Naive B cell (primary cell): ENCODE data around the gene RPRD2. TPM values are rescaled to one million over a fixed set of nuclear protein-coding genes. Genes with fewer than 3 reads are reported as not detected.

Experiments used
- ATAC-seq, 2 donors: fragments of 150-1000 bp; cut with Tn5 transposase; 2 replicates each; pipeline ENCODE4 v1.10.0; 2021; ENCODE audit warnings: low read depth in 2 of 2, mild to moderate bottlenecking in 2 of 2, moderate library complexity in 2 of 2
- DNase-seq: peaks from one replicate; pipeline ENCODE4 v3.0.0; 2022
- H3K27ac Mint-ChIP-seq, 6 donors: one replicate each; pipeline ENCODE4 v1.8.0; 2020 to 2022; ENCODE audit warnings: mild to moderate bottlenecking in 6 of 6, mixed read lengths in 6 of 6, moderate library complexity in 5 of 6, inconsistent platforms in 2 of 6
- H3K27me3 Mint-ChIP-seq, 3 donors: one replicate each; pipeline ENCODE4 v1.8.0; 2021 to 2022; ENCODE audit warnings: mixed read lengths in 3 of 3, mild to moderate bottlenecking in 1 of 3
- H3K36me3 Mint-ChIP-seq, 2 donors: one replicate each; pipeline ENCODE4 v1.8.0; 2020 to 2022; ENCODE audit warnings: mixed read lengths in 2 of 2, inconsistent platforms in 1 of 2, mild to moderate bottlenecking in 1 of 2
- H3K4me1 Mint-ChIP-seq, 3 donors: one replicate each; pipeline ENCODE4 v1.8.0; 2020 to 2022; ENCODE audit warnings: mixed read lengths in 3 of 3, inconsistent platforms in 1 of 3, mild to moderate bottlenecking in 1 of 3, moderate library complexity in 1 of 3
- H3K4me3 Mint-ChIP-seq, 8 donors: one replicate each; pipeline ENCODE4 v1.8.0; 2020 to 2022; ENCODE audit warnings: mild to moderate bottlenecking in 8 of 8, mixed read lengths in 8 of 8, moderate library complexity in 8 of 8, inconsistent platforms in 2 of 8
- H3K9me3 Mint-ChIP-seq, 7 donors: one replicate each; pipeline ENCODE4 v1.8.0; 2020 to 2022; ENCODE audit warnings: mixed read lengths in 7 of 7, mild to moderate bottlenecking in 5 of 7, inconsistent platforms in 2 of 7, moderate library complexity in 1 of 7
- polyA plus RNA-seq, 6 donors: library from polyadenylated mRNA; unstranded; fragments of 300-500 nt; fragmentation: Illumina TruSeq; gene quantifications; one replicate each; pipeline ENCODE4 v1.2.3, GENCODE V29; 2021; ENCODE audit warnings: low read depth in 6 of 6

RPRD2 gene
- polyA plus RNA-seq, 6 donors from 2014 or later: 2.6 to 49.9 (median 28.6) TPM

DNA sequence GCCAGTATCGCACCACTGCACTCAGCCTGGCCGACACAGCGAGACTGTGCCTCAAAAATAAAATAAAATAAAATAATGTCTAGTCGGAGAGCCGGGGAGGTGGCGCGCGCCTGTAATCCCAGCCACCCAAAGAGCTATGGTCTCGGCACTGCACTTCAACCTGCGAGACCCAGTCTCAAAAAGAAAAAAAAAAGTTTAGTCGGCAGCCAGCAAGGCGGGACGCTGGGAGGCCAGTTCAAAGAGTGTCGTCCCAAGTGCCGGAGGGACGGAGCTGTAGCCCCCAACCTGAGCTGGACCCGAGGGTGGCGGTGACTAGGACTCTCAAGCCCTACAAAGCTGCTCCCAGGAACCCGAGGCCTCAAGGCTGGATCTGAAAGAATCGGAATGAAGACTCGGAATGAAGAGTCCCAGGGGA is 151.0 kb downstream of the RPRD2 start:
- H3K27ac Mint-ChIP-seq: peak overlapping the region in 5 of 6 donors; percentile 60 to 95 (median 94)
- DNase-seq (no peak), ATAC-seq (no peak)
- H3K27me3 Mint-ChIP-seq: no peaks in the 10 kb centered on the region
- peaks cover 28 to 41% (median 36%) of the 10 kb centered on the region in 3 donors for H3K4me1 Mint-ChIP-seq
- peak overlapping the region; percentile 84 to 96 (median 94) for H3K4me3 Mint-ChIP-seq
- H3K9me3 Mint-ChIP-seq: no peaks in the 10 kb centered on the region
- H3K36me3 Mint-ChIP-seq: no peaks in the 10 kb centered on the region

DNA sequence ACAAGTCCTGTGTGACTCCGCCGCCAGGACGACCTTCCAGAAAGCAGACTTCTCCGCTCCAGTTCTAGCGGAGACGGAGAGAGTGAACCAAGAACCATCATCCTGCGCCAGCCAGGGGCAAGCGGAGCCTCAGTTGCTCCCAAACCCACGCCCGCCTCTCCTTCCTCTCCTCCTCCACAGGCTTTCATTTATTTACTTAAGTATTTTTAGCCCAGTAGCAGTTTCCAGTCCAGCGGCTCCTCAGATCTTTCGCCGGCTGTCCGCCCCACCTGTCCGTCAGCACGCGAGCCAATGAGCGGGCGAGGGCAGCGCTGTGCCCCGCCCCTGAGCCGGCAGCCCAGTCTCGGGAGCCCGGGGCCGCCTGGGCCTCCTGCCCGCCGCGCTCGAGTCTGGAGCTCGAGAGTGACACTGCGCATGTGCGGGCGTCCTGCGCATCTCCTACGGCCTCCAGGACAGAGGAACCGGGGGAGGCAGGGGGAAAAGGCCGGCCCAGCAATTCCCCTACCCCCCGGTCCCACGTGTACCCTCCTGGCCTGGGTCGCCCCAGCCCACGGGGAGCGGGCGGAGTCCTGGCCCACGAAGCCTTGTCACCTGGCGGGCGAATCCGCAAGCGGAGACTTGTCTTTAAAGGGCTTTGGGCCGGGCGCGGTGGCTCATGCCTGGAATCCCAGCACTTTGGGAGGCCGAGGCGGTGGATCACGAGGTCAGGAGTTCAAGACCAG is 151.5 kb downstream of the RPRD2 start, which contains the start of gene FALEC:
Gene FALEC (plus strand): TSS at position 425 of the 722 bp plus-strand sequence.
- Mint-ChIP-seq H3K4me3 (peak within 1 kb of the TSS; percentile 84 to 96 (median 94)), H3K9me3 (no peaks in the 10 kb centered on the region), H3K36me3 (no peaks in the 10 kb centered on the region), H3K27me3 (no peaks in the 10 kb centered on the region), H3K4me1 (peaks cover 28 to 36% (median 30%) of the 10 kb centered on the region in 3 donors), H3K27ac (peak within 1 kb of the TSS; percentile 76 to 97 (median 93))
- ATAC-seq (peak; percentile 86 to 88), DNase-seq (peak; percentile 92)

DNA sequence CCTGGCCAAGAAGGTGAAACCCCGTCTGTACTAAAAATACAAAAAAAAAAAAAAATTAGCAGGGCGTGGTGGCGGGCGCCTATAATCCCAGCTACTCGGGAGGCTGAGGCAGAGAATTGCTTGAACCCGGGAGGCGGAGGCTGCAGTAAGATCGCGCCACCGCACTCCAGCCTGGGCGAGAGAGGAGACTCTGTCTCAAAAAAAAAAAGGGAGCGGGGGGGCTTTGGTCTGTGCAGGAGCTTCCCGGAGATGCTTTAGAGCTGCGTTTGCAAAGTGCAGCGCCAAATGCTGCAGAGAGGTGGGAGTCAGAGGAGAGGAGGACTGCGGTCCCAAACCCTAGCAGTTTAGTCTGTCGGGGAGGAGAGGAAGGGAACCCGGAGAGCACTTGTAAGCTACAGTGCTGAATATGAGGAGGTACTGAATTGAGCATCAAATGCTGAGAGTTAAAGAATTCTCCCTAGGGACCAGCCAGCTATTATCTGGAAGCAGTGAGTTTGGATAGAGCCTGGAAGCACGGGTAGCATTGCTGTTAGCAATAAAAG is 152.2 kb downstream of the RPRD2 start:
- peak overlapping the region; percentile 84 to 96 (median 94) for H3K4me3 Mint-ChIP-seq
- H3K27me3 Mint-ChIP-seq: no peaks in the 10 kb centered on the region
- peaks cover 27 to 32% (median 28%) of the 10 kb centered on the region in 3 donors for H3K4me1 Mint-ChIP-seq
- no peak for DNase-seq
- ATAC-seq: no peak
- no peaks in the 10 kb centered on the region for H3K36me3 Mint-ChIP-seq
- no peaks in the 10 kb centered on the region for H3K9me3 Mint-ChIP-seq
- peak overlapping the region; percentile 76 to 95 (median 89) for H3K27ac Mint-ChIP-seq

DNA sequence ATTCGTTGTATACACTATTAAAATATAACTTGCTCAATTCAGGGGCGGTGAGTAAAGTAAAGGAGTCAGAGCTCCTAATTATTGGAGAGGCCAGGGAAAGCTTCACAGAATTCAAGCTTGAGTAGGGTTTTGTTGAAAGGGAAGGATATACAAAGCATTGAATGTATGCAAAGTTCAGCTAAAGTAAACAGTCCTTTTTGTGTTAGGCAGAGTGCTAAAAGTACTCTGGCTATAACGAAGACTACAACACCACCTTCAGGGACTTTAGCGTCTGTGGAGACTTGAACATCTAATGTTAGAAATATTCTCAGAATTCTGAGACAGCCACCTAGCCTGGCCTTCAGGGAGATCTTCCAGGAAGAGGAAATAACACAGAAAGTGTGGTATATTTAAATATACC is 152.7 kb downstream of the RPRD2 start:
- Mint-ChIP-seq H3K4me3 (peak overlapping the region; percentile 84 to 96 (median 94)), H3K27me3 (no peaks in the 10 kb centered on the region), H3K9me3 (no peaks in the 10 kb centered on the region), H3K27ac (peak overlapping the region; percentile 76 to 98 (median 96)), H3K36me3 (no peaks in the 10 kb centered on the region), H3K4me1 (peaks cover 27 to 32% (median 28%) of the 10 kb centered on the region in 3 donors)
- DNase-seq: no peak
- ATAC-seq: peak; percentile 4 to 14

DNA sequence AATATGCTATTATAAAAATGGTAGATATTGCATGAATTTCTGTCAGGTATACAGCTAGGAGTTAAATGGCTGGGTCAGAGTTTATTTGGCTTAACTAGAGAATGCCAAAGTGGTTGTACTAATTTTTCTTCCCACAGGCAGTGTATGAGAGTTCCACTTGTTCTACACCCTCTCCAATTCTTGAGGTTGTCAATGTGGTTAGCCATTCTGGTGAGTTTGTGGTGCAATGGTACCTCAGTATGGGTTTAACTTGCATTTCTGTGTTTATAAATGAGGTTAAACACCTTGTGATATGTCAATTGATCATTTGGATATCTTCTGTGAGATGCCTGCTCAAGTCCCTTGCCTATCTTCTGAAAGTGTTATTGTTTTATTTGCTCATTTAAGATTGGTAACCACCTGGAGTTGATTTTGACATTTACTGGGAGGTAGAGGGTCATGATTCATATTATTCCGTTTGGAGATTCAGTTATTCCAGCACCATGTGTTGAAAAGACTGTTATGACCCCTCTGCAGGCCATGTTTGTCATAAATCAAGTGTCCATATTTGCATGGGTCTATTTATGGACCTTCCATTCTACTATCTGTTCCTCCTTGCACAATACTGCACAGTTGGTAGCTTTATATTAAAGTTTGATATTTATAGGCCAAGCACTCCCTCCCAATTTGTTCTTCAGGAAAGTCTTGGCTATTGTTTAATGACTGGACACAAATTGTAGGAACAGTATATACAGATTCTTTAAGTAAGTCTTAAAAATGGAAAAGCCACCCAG is 157.4 kb downstream of the RPRD2 start:
- Mint-ChIP-seq H3K4me1 (peaks cover 12 to 15% (median 15%) of the 10 kb centered on the region in 3 donors), H3K4me3 (no peak overlapping the region), H3K9me3 (no peaks in the 10 kb centered on the region), H3K36me3 (no peaks in the 10 kb centered on the region), H3K27me3 (no peaks in the 10 kb centered on the region), H3K27ac (peak overlapping the region in 1 of 6 donors; percentile 39)
- no peak for ATAC-seq
- DNase-seq: no peak

DNA sequence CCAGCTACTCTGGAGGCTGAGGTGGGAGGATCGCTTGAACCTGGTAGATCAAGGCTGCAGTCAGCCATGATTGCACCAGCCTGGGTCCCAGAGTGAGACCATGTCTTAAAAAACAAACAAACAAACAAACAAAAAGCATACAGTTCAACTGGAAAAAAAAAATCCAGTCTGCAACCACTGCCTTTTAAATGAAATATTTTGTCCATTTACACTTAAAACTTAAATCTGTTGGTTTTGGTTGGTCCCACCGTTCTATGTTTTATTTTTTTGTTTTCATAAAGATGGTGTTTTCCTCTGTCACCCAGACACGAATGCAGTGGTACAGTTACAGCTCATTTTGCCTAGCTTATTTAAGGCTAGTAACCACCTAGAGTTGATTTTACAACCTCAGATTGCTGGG is 161.4 kb downstream of the RPRD2 start:
- no peak for ATAC-seq
- no peak for DNase-seq
- Mint-ChIP-seq H3K9me3 (no peaks in the 10 kb centered on the region), H3K4me3 (no peak overlapping the region), H3K36me3 (no peaks in the 10 kb centered on the region), H3K4me1 (no peaks in the 10 kb centered on the region), H3K27ac (no peak overlapping the region), H3K27me3 (no peaks in the 10 kb centered on the region)

Other genes starting within 250 kb of the RPRD2 start
- gene PLEKHO1, start 214.2 kb upstream of the RPRD2 start, polyA plus RNA-seq: 10 to 100 TPM; 64.9 to 97.5 (median 84.0) TPM
- 10 to 100 TPM; 44.7 to 67.8 (median 49.8) TPM for gene ANP32E, start 128.0 kb upstream of the RPRD2 start, polyA plus RNA-seq
- gene CA14, start 106.4 kb upstream of the RPRD2 start, polyA plus RNA-seq: 1 to 10 TPM in 3 of 6 donors, under 1 TPM in 3; 0.76 to 1.8 (median 1.0) TPM
- 100 to 1,000 TPM in 2 of 6 donors, 10 to 100 TPM in 4; 81.7 to 106 (median 91.3) TPM for gene APH1A, start 95.1 kb upstream of the RPRD2 start, polyA plus RNA-seq
- 1 to 10 TPM; 1.0 to 3.8 (median 2.0) TPM for gene C1orf54, start 91.4 kb upstream of the RPRD2 start, polyA plus RNA-seq
- gene CIART, start 81.6 kb upstream of the RPRD2 start, polyA plus RNA-seq: under 1 TPM in 1 of 6 donors, not detected in 5; 0.22 TPM
- gene MRPS21, start 70.3 kb upstream of the RPRD2 start, polyA plus RNA-seq: 10 to 100 TPM; 62.4 to 93.0 (median 82.4) TPM
- 10 to 100 TPM; 13.0 to 38.7 (median 14.6) TPM for gene PRPF3, start 42.6 kb upstream of the RPRD2 start, polyA plus RNA-seq
- gene TARS2, start 123.3 kb downstream of the RPRD2 start, polyA plus RNA-seq: 10 to 100 TPM; 31.7 to 49.6 (median 37.4) TPM
- gene ECM1, start 144.0 kb downstream of the RPRD2 start, polyA plus RNA-seq: not detected
- 1 to 10 TPM in 3 of 6 donors, under 1 TPM in 1, not detected in 2; 0.68 to 2.6 (median 1.3) TPM for gene FALEC, start 151.6 kb downstream of the RPRD2 start, polyA plus RNA-seq
- gene ADAMTSL4, start 185.3 kb downstream of the RPRD2 start, polyA plus RNA-seq: not detected
- gene MCL1, start 215.5 kb downstream of the RPRD2 start, polyA plus RNA-seq: 100 to 1,000 TPM in 2 of 6 donors, 10 to 100 TPM in 4; 44.8 to 110 (median 95.1) TPM